Testis (tissue), 2 donors: Measurements from ENCODE around the gene SERP2.

Experiments used
- POLR2A ChIP-seq: fragments of 450-650 bp; IDR thresholded peaks from one replicate; pipeline ENCODE4 v1.6.1; 2017; ENCODE audit warnings: antibody characterized with exemption, mild to moderate bottlenecking, moderate library complexity
- TF ChIP-seq, protein P1 (sequence below), 3 experiments: fragments of 450-650 bp in 2 of 3; fragments of 200-600 bp in 1 of 3; sonication (generic) in 1 of 3; IDR thresholded peaks; one replicate each; pipeline ENCODE4 v1.5.1; 2016 to 2019; ENCODE audit warnings: antibody characterized with exemption in 3 of 3, mild to moderate bottlenecking in 2 of 3, moderate library complexity in 1 of 3

DNA sequence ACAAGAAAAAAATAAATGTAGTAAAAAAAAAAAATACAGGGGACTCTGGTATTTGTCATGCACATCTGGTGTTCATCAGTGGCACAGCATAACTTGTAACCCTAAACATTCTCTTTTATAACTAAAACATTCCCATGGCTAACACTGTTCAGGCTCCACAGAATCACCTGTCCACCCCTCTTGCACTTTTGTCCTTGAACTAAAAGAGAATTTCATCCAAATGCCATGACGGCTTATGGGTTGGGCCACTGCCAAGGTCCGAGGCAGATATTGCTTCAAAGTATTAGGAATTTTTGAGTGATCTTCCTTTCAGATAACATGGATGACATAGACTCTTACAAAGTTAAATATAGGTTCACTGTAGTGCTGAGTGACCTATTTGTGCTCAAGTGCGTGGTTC is 25.7 kb upstream of the SERP2 start:
- TF ChIP-seq, protein P1, sequence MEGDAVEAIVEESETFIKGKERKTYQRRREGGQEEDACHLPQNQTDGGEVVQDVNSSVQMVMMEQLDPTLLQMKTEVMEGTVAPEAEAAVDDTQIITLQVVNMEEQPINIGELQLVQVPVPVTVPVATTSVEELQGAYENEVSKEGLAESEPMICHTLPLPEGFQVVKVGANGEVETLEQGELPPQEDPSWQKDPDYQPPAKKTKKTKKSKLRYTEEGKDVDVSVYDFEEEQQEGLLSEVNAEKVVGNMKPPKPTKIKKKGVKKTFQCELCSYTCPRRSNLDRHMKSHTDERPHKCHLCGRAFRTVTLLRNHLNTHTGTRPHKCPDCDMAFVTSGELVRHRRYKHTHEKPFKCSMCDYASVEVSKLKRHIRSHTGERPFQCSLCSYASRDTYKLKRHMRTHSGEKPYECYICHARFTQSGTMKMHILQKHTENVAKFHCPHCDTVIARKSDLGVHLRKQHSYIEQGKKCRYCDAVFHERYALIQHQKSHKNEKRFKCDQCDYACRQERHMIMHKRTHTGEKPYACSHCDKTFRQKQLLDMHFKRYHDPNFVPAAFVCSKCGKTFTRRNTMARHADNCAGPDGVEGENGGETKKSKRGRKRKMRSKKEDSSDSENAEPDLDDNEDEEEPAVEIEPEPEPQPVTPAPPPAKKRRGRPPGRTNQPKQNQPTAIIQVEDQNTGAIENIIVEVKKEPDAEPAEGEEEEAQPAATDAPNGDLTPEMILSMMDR (IDR thresholded peaks at IDR 0.05) = no peak
- TF ChIP-seq POLR2A = no peak
